Fibroblast of skin of left quadriceps (primary cell): Measurements from ENCODE around the gene UVRAG.
A peak's percentile ranks its signal among the peaks of the same experiment; 100 is the strongest.

ENCODE experiments used
- DNase-seq, 2 experiments: peaks; one replicate each; pipeline ENCODE4 v3.0.0-alpha.2; 2013; ENCODE audit warnings: low read depth in 2 of 2

The UVRAG gene

GRCh38 chr11:76163289-76163880, 348.4 kb downstream of the UVRAG start:
- DNase-seq, result no peak

GRCh38 chr11:76164081-76164480, 349.1 kb downstream of the UVRAG start:
- no peak for DNase-seq

- DNase-seq, result no peak
Observed at GRCh38 chr11:76164861-76165751, 350.1 kb downstream of the UVRAG start.

GRCh38 chr11:76166314-76166713, 351.3 kb downstream of the UVRAG start:
- DNase-seq, result no peak

- no peak for DNase-seq
Observed at GRCh38 chr11:76167590-76167989, 352.6 kb downstream of the UVRAG start.

GRCh38 chr11:76169473-76169896, 354.5 kb downstream of the UVRAG start:
- DNase-seq, result no peak

GRCh38 chr11:76170468-76170867, 355.5 kb downstream of the UVRAG start:
- no peak for DNase-seq

GRCh38 chr11:76172583-76172982, 357.6 kb downstream of the UVRAG start:
- DNase-seq, result no peak

- DNase-seq, result no peak
Observed at GRCh38 chr11:76173663-76174062, 358.7 kb downstream of the UVRAG start.

- DNase-seq, result no peak
Observed at GRCh38 chr11:76174330-76174729, 359.3 kb downstream of the UVRAG start.

GRCh38 chr11:76175783-76176182, 360.8 kb downstream of the UVRAG start:
- DNase-seq, result no peak

- DNase-seq, result no peak
Observed at GRCh38 chr11:76176463-76176862, 361.5 kb downstream of the UVRAG start.

GRCh38 chr11:76177250-76177686, 362.3 kb downstream of the UVRAG start:
- no peak for DNase-seq

GRCh38 chr11:76179147-76179546, 364.1 kb downstream of the UVRAG start:
- no peak for DNase-seq

- no peak for DNase-seq
Observed at GRCh38 chr11:76181371-76181770, 366.4 kb downstream of the UVRAG start.

GRCh38 chr11:76184551-76184993, 369.6 kb downstream of the UVRAG start:
- DNase-seq, result no peak

- no peak for DNase-seq
Observed at GRCh38 chr11:76185511-76185910, 370.5 kb downstream of the UVRAG start.

- no peak for DNase-seq
Observed at GRCh38 chr11:76185931-76186401, 371.0 kb downstream of the UVRAG start.

- DNase-seq, result no peak
Observed at GRCh38 chr11:76186776-76187279, 371.8 kb downstream of the UVRAG start.

GRCh38 chr11:76188873-76189272, 373.9 kb downstream of the UVRAG start:
- no peak for DNase-seq

GRCh38 chr11:76189682-76190081, 374.7 kb downstream of the UVRAG start:
- DNase-seq, result no peak

- DNase-seq, result peak; percentile 57 to 60
Observed at GRCh38 chr11:76190376-76190775, 375.4 kb downstream of the UVRAG start.
